Uterus (tissue), 2 donors: ENCODE data around the gene BORCS6.

Experiments
- CTCF ChIP-seq, 4 experiments: fragments of 200-600 bp in 2 of 4; fragments of 450-650 bp in 2 of 4; sonication (generic) in 2 of 4; IDR thresholded peaks; one replicate each; pipeline ENCODE4 v1.5.1; 2016 to 2019; ENCODE audit warnings: antibody characterized with exemption in 4 of 4, mild to moderate bottlenecking in 2 of 4, moderate library complexity in 1 of 4
- POLR2A ChIP-seq, 2 donors: fragments of 450-650 bp; IDR thresholded peaks; one replicate each; pipeline ENCODE4 v1.6.1; 2016; ENCODE audit warnings: antibody characterized with exemption in 2 of 2, mild to moderate bottlenecking in 1 of 2, moderate library complexity in 1 of 2

DNA sequence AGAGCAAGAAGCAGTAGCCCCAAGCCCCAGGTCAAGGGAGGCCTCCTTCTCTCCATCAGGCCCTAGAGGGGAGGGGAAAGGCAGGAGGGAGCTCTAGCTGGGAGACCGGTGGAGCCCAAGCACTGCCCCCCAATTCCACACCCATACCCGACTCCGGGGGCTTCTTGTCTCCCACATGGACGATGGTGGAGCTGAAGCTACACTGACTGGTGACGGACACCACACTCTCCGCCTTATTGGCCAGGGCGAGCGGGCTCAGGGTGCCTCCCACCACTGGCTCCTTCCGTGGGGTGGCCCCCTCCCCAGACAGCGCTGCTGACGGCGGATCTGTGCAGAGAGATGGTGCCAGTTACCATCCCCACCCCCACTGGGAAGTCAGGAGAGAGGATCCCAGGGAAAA, 44.2 kb downstream of the BORCS6 start:
- no peak for TF ChIP-seq CTCF (IDR thresholded peaks at IDR 0.05)
- no peak for TF ChIP-seq POLR2A (IDR thresholded peaks at IDR 0.05)
